ENCODE results near the gene SLC37A2. TPM values are rescaled to one million over a fixed set of nuclear protein-coding genes. Genes with fewer than 3 reads are reported as not detected.

Gene SLC37A2
- total RNA-seq, 5 donors from 2014 or later (not counting 1 experiment from before 2014, with no cell fraction given) = 0.14 to 1.5 (median 1.1) TPM

- Histone ChIP-seq H3K9me3 (no peaks in the 10 kb centered on the region), H3K27me3 (replicated peaks in 1 of 2; ENCODE audit: control insufficient read depth in 2 of 2, extremely low read depth in 1 of 2, insufficient read depth in 2 of 2, low read length in 1 of 2) (peaks cover 0 to 28% of the 10 kb centered on the region in 2 experiments), H3K4me1 (ENCODE audit: control insufficient read depth in 1 of 2, extremely low read depth in 1 of 2, insufficient read depth in 2 of 2, low read length in 2 of 2) (no peaks in the 10 kb centered on the region), H3K4me3 (ENCODE audit: control insufficient read depth in 1 of 2, extremely low read depth in 1 of 2, low read length in 1 of 2) (no peak overlapping the region), H3K36me3 (ENCODE audit: control insufficient read depth in 2 of 2, extremely low read depth in 1 of 2, insufficient read depth in 1 of 2, low read length in 1 of 2) (no peaks in the 10 kb centered on the region), H3K27ac (ENCODE audit: low read length) (no peak overlapping the region)
- ChIA-PET CTCF (interaction anchor here (0.5 to 0.9 kb wide), 3 partner anchors 12 to 292 kb away, joined by 3 to 6 read pairs (median 4); no protein-coding TSS in a partner anchor), POLR2A (interaction anchor here in 1 of 2 donors (0.5 to 0.7 kb wide), 2 partner anchors 187 to 1108 kb away, joined by 3 to 5 read pairs; no protein-coding TSS in a partner anchor)
- 89% methylated on average over 14 of the region's 22 CpGs for WGBS (ENCODE audit: insufficient coverage)
- no peak overlapping the region for H3K4me3 Mint-ChIP-seq
- no peaks in the 10 kb centered on the region for H3K36me3 Mint-ChIP-seq
- H3K4me1 Mint-ChIP-seq = no peaks in the 10 kb centered on the region
- DNase-seq (no peak), ATAC-seq (replicated peaks in 1 of 4) (no peak)
- H3K27me3 Mint-ChIP-seq = peaks cover 50 to 56% of the 10 kb centered on the region in 2 donors
- H3K27ac Mint-ChIP-seq = no peak overlapping the region
- H3K9me3 Mint-ChIP-seq = no peaks in the 10 kb centered on the region
Observed at GRCh38 chr11:125129316-125129993, 66.3 kb downstream of the SLC37A2 start.

DNA sequence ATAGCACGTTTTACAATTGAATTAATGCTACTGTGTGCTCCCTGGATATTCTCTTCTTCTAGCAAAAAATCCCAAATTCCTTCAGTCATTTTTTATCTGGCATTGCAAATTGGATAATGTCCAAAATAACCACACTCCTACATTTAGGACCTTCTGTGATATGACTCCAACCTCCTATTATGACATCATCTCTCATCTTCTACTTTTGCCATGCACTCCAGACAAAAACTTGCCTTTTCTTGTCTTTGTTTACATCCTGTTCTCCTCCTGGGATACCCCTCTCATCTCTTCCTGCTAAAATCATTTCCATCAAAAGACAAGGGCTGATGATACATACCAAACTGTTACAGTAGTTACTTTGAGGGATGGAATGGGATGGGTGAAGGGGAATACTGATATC is 69.0 kb downstream of the SLC37A2 start:
- Histone ChIP-seq H3K27me3 (replicated peaks in 1 of 2; ENCODE audit: control insufficient read depth in 2 of 2, extremely low read depth in 1 of 2, insufficient read depth in 2 of 2, low read length in 1 of 2) (peaks cover 0 to 24% of the 10 kb centered on the region in 2 experiments), H3K9me3 (no peaks in the 10 kb centered on the region), H3K36me3 (ENCODE audit: control insufficient read depth in 2 of 2, extremely low read depth in 1 of 2, insufficient read depth in 1 of 2, low read length in 1 of 2) (no peaks in the 10 kb centered on the region), H3K27ac (ENCODE audit: low read length) (no peak overlapping the region), H3K4me3 (ENCODE audit: control insufficient read depth in 1 of 2, extremely low read depth in 1 of 2, low read length in 1 of 2) (no peak overlapping the region), H3K4me1 (ENCODE audit: control insufficient read depth in 1 of 2, extremely low read depth in 1 of 2, insufficient read depth in 2 of 2, low read length in 2 of 2) (no peaks in the 10 kb centered on the region)
- H3K9me3 Mint-ChIP-seq = no peaks in the 10 kb centered on the region
- no peaks in the 10 kb centered on the region for H3K36me3 Mint-ChIP-seq
- peaks cover 47 to 52% of the 10 kb centered on the region in 2 donors for H3K27me3 Mint-ChIP-seq
- H3K4me1 Mint-ChIP-seq = no peaks in the 10 kb centered on the region
- POLR2A ChIA-PET = interaction anchor here in 1 of 2 donors (0.6 kb wide), 1 partner anchor 449 kb away, joined by 4 read pairs; no protein-coding TSS in a partner anchor
- H3K4me3 Mint-ChIP-seq = no peak overlapping the region
- CTCF ChIA-PET = no interaction called here
- WGBS (ENCODE audit: insufficient coverage) = 63% methylated on average over 1 of the region's 1 CpG
- no peak overlapping the region for H3K27ac Mint-ChIP-seq
- ATAC-seq (replicated peaks in 1 of 4) (no peak), DNase-seq (no peak)

- Mint-ChIP-seq H3K27me3 (peaks cover 43 to 47% of the 10 kb centered on the region in 2 donors), H3K4me1 (no peaks in the 10 kb centered on the region), H3K27ac (no peak overlapping the region), H3K4me3 (no peak overlapping the region), H3K9me3 (no peaks in the 10 kb centered on the region), H3K36me3 (no peaks in the 10 kb centered on the region)
- CTCF ChIA-PET = no interaction called here
- ATAC-seq (replicated peaks in 1 of 4) (no peak), DNase-seq (no peak)
- Histone ChIP-seq H3K4me1 (ENCODE audit: control insufficient read depth in 1 of 2, extremely low read depth in 1 of 2, insufficient read depth in 2 of 2, low read length in 2 of 2) (no peaks in the 10 kb centered on the region), H3K36me3 (ENCODE audit: control insufficient read depth in 2 of 2, extremely low read depth in 1 of 2, insufficient read depth in 1 of 2, low read length in 1 of 2) (no peaks in the 10 kb centered on the region), H3K9me3 (no peaks in the 10 kb centered on the region), H3K4me3 (ENCODE audit: control insufficient read depth in 1 of 2, extremely low read depth in 1 of 2, low read length in 1 of 2) (no peak overlapping the region), H3K27ac (ENCODE audit: low read length) (no peak overlapping the region), H3K27me3 (replicated peaks in 1 of 2; ENCODE audit: control insufficient read depth in 2 of 2, extremely low read depth in 1 of 2, insufficient read depth in 2 of 2, low read length in 1 of 2) (peaks cover 0 to 23% of the 10 kb centered on the region in 2 experiments)
- POLR2A ChIA-PET = interaction anchor here in 1 of 2 donors (0.6 kb wide), 1 partner anchor 449 kb away, joined by 4 read pairs; no protein-coding TSS in a partner anchor
- WGBS (ENCODE audit: insufficient coverage) = 94% methylated on average over 3 of the region's 7 CpGs
Observed at GRCh38 chr11:125132596-125132995, 69.5 kb downstream of the SLC37A2 start.

GRCh38 chr11:125136001-125136400 is 72.9 kb downstream of the SLC37A2 start:
- Mint-ChIP-seq H3K27ac (no peak overlapping the region), H3K27me3 (peaks cover 38 to 51% of the 10 kb centered on the region in 2 donors), H3K9me3 (no peaks in the 10 kb centered on the region), H3K36me3 (no peaks in the 10 kb centered on the region), H3K4me1 (no peaks in the 10 kb centered on the region), H3K4me3 (no peak overlapping the region)
- H3K4me3 ChIP-seq (ENCODE audit: control insufficient read depth in 1 of 2, extremely low read depth in 1 of 2, low read length in 1 of 2) = no peak overlapping the region
- no peak for ATAC-seq (replicated peaks in 1 of 4)
- H3K27me3 ChIP-seq (replicated peaks in 1 of 2; ENCODE audit: control insufficient read depth in 2 of 2, extremely low read depth in 1 of 2, insufficient read depth in 2 of 2, low read length in 1 of 2) = peaks cover 5 to 25% of the 10 kb centered on the region in 2 experiments
- H3K36me3 ChIP-seq (ENCODE audit: control insufficient read depth in 2 of 2, extremely low read depth in 1 of 2, insufficient read depth in 1 of 2, low read length in 1 of 2) = no peaks in the 10 kb centered on the region
- no peak for DNase-seq
- no peaks in the 10 kb centered on the region for H3K9me3 ChIP-seq
- H3K27ac ChIP-seq (ENCODE audit: low read length) = no peak overlapping the region
- ChIA-PET POLR2A (interaction anchor here in 1 of 2 donors (0.7 kb wide), 1 partner anchor 179 kb away, joined by 3 read pairs; no protein-coding TSS in a partner anchor), CTCF (no interaction called here)
- H3K4me1 ChIP-seq (ENCODE audit: control insufficient read depth in 1 of 2, extremely low read depth in 1 of 2, insufficient read depth in 2 of 2, low read length in 2 of 2) = no peaks in the 10 kb centered on the region

GRCh38 chr11:125138966-125139365 is 75.9 kb downstream of the SLC37A2 start:
- WGBS (ENCODE audit: insufficient coverage) = 63% methylated on average over 1 of the region's 8 CpGs
- H3K4me1 ChIP-seq (ENCODE audit: control insufficient read depth in 1 of 2, extremely low read depth in 1 of 2, insufficient read depth in 2 of 2, low read length in 2 of 2) = peaks cover 0 to 5% of the 10 kb centered on the region in 2 experiments
- no peaks in the 10 kb centered on the region for H3K36me3 ChIP-seq (ENCODE audit: control insufficient read depth in 2 of 2, extremely low read depth in 1 of 2, insufficient read depth in 1 of 2, low read length in 1 of 2)
- H3K9me3 ChIP-seq = no peaks in the 10 kb centered on the region
- H3K4me3 ChIP-seq (ENCODE audit: control insufficient read depth in 1 of 2, extremely low read depth in 1 of 2, low read length in 1 of 2) = no peak overlapping the region
- peaks cover 6 to 29% of the 10 kb centered on the region in 2 experiments for H3K27me3 ChIP-seq (replicated peaks in 1 of 2; ENCODE audit: control insufficient read depth in 2 of 2, extremely low read depth in 1 of 2, insufficient read depth in 2 of 2, low read length in 1 of 2)
- H3K27ac ChIP-seq (ENCODE audit: low read length) = no peak overlapping the region
- DNase-seq (no peak), ATAC-seq (replicated peaks in 1 of 4) (no peak)
- peaks cover 4 to 8% (median 5%) of the 10 kb centered on the region in 3 donors for H3K4me1 Mint-ChIP-seq
- ChIA-PET CTCF (interaction anchor here in 1 of 2 donors (0.8 kb wide), 1 partner anchor 28 kb away, joined by 4 read pairs; the partner anchor contains the start of gene TMEM218), POLR2A (no interaction called here)
- no peaks in the 10 kb centered on the region for H3K36me3 Mint-ChIP-seq
- H3K27ac Mint-ChIP-seq = no peak overlapping the region
- H3K4me3 Mint-ChIP-seq = no peak overlapping the region
- peaks cover 35 to 56% of the 10 kb centered on the region in 2 donors for H3K27me3 Mint-ChIP-seq
- no peaks in the 10 kb centered on the region for H3K9me3 Mint-ChIP-seq

DNA sequence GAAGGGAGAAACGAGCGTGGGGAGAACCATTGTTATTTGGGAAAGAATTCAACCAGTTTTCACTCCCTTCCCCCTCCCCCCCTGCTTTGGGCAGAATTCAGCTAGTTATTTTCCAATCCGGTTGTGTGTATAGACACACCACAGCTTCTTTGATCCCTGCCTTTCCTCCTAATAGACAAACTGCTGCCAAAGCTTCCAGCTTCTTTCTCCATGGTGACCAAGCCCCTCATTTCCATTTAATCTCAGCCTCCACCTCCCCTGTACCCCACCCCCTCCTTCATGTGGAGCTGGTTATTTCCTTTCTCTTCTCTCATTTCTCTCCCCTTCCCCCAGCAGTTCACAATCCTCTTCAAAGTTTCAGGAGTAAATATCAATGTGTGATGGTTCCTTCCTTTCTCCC is 76.7 kb downstream of the SLC37A2 start:
- Mint-ChIP-seq H3K27me3 (peaks cover 34 to 55% of the 10 kb centered on the region in 2 donors), H3K9me3 (no peaks in the 10 kb centered on the region), H3K4me1 (peaks cover 4 to 8% (median 5%) of the 10 kb centered on the region in 3 donors), H3K4me3 (no peak overlapping the region), H3K27ac (no peak overlapping the region), H3K36me3 (no peaks in the 10 kb centered on the region)
- Histone ChIP-seq H3K4me3 (ENCODE audit: control insufficient read depth in 1 of 2, extremely low read depth in 1 of 2, low read length in 1 of 2) (no peak overlapping the region), H3K27ac (ENCODE audit: low read length) (no peak overlapping the region), H3K36me3 (ENCODE audit: control insufficient read depth in 2 of 2, extremely low read depth in 1 of 2, insufficient read depth in 1 of 2, low read length in 1 of 2) (no peaks in the 10 kb centered on the region), H3K9me3 (no peaks in the 10 kb centered on the region), H3K4me1 (ENCODE audit: control insufficient read depth in 1 of 2, extremely low read depth in 1 of 2, insufficient read depth in 2 of 2, low read length in 2 of 2) (peaks cover 0 to 5% of the 10 kb centered on the region in 2 experiments), H3K27me3 (replicated peaks in 1 of 2; ENCODE audit: control insufficient read depth in 2 of 2, extremely low read depth in 1 of 2, insufficient read depth in 2 of 2, low read length in 1 of 2) (peaks cover 6 to 36% of the 10 kb centered on the region in 2 experiments)
- no peak for DNase-seq
- WGBS (ENCODE audit: insufficient coverage) = 80% methylated on average over 1 of the region's 3 CpGs
- CTCF ChIA-PET = interaction anchor here in 1 of 2 donors (0.7 to 4.1 kb wide), 6 partner anchors 10 to 519 kb away, joined by 3 to 15 read pairs (median 3); no protein-coding TSS in a partner anchor
- no peak for ATAC-seq (replicated peaks in 1 of 4)
- POLR2A ChIA-PET = no interaction called here

Measured in T-cell (primary cell).